H1 (cell line): ENCODE measurements around the gene PGLYRP4. TPM values are rescaled to one million over a fixed set of nuclear protein-coding genes. Genes with fewer than 3 reads are reported as not detected.

Experiments used
- CTCF ChIA-PET: fragments of 300-600 bp; sonication (Branson Sonifier 250); formaldehyde crosslinking; loops from one replicate; lab custom pipeline; 2021; ENCODE audit not compliant: partially characterized antibody; lab: Charles Lee
- POLR2A ChIA-PET: fragments of 300-600 bp; sonication (Branson Sonifier 250); formaldehyde crosslinking; loops from one replicate; lab custom pipeline; 2021; ENCODE audit warnings: inconsistent platforms; ENCODE audit not compliant: partially characterized antibody; lab: Charles Lee
- DNase-seq, 2 experiments: peaks; one replicate each; pipeline versions ENCODE4 v3.0.0 to v3.0.0-alpha.2; 2010 to 2022; ENCODE audit warnings: low spot score in 2 of 2, low read depth in 1 of 2, mixed read lengths in 1 of 2
- FAIRE-seq: peaks from 2 replicates; lab custom pipeline; 2011; peaks lifted over from hg19 to GRCh38; lab: Jason Lieb, UNC
- H2AFZ ChIP-seq: 2 replicates; pipeline ENCODE4 v1.8.1; 2012; ENCODE audit warnings: low read length, inconsistent platforms
- H2AK5ac ChIP-seq: 2 replicates; pipeline ENCODE4 v1.6.1; 2013; ENCODE audit warnings: low read depth, low read length
- H2BK120ac ChIP-seq: replicated peaks from 2 replicates; pipeline ENCODE3; 2013; ENCODE audit warnings: low read depth, low read length, inconsistent platforms
- H2BK12ac ChIP-seq: 2 replicates; pipeline ENCODE4 v1.6.1; 2013; ENCODE audit warnings: low read depth, low read length
- H2BK15ac ChIP-seq: 2 replicates; pipeline ENCODE4 v1.6.1; 2013; ENCODE audit warnings: low read length
- H2BK20ac ChIP-seq: 2 replicates; pipeline ENCODE4 v1.6.1; 2013; ENCODE audit warnings: low read length
- H2BK5ac ChIP-seq: 2 replicates; pipeline ENCODE4 v1.6.1; 2013; ENCODE audit warnings: low read depth, low read length
- H3K14ac ChIP-seq: 2 replicates; pipeline ENCODE4 v1.6.1; 2013; ENCODE audit warnings: inconsistent platforms; ENCODE audit not compliant: insufficient read length
- H3K18ac ChIP-seq: 2 replicates; pipeline ENCODE4 v1.6.1; 2013; ENCODE audit warnings: low read length; ENCODE audit errors: extremely low read depth
- H3K23ac ChIP-seq: 2 replicates; pipeline ENCODE4 v1.6.1; 2013; ENCODE audit warnings: inconsistent platforms; ENCODE audit not compliant: insufficient read length
- H3K23me2 ChIP-seq: 2 replicates; pipeline ENCODE4 v1.6.1; 2013; ENCODE audit warnings: low read depth, low read length
- H3K27ac ChIP-seq: 2 replicates; pipeline ENCODE4 v1.6.1; 2011; ENCODE audit warnings: low read depth, low read length, inconsistent platforms
- H3K27me3 ChIP-seq, 4 experiments: replicated peaks in 1 of 4; 1 replicate in 1 of 4; 2 replicates in 3 of 4; pipeline versions ENCODE4 v1.6.1 to v1.8.1; 2011 to 2013; ENCODE audit warnings: low read length in 3 of 4, mild to moderate bottlenecking in 3 of 4, inconsistent platforms in 2 of 4, mixed read lengths in 2 of 4, moderate library complexity in 1 of 4; ENCODE audit not compliant: control insufficient read depth in 3 of 4, insufficient read depth in 3 of 4; ENCODE audit errors: extremely low read depth in 1 of 4
- H3K36me3 ChIP-seq, 4 experiments: 2 replicates each; pipeline versions ENCODE4 v1.6.1 to v1.8.1; 2011 to 2013; ENCODE audit warnings: mild to moderate bottlenecking in 4 of 4, low read length in 3 of 4, moderate library complexity in 2 of 4, control low read depth in 1 of 4, inconsistent platforms in 1 of 4; ENCODE audit not compliant: insufficient read depth in 4 of 4, control insufficient read depth in 2 of 4
- H3K4ac ChIP-seq: replicated peaks from 2 replicates; pipeline ENCODE3; 2013; ENCODE audit warnings: low read length, low read depth, mixed read lengths, inconsistent platforms; ENCODE audit not compliant: insufficient read length
- H3K4me1 ChIP-seq, 4 experiments: replicated peaks in 1 of 4; 1 replicate in 1 of 4; 2 replicates in 3 of 4; pipeline versions ENCODE4 v1.6.1 to v1.8.1; 2011 to 2013; ENCODE audit warnings: low read length in 3 of 4, inconsistent platforms in 2 of 4, mixed read lengths in 1 of 4; ENCODE audit not compliant: insufficient read depth in 4 of 4, control insufficient read depth in 3 of 4
- H3K4me2 ChIP-seq, 2 experiments: 2 replicates each; pipeline versions ENCODE4 v1.6.1 to v1.8.1; 2011 to 2013; ENCODE audit warnings: low read depth in 2 of 2, low read length in 2 of 2, control low read depth in 1 of 2, inconsistent platforms in 1 of 2, mild to moderate bottlenecking in 1 of 2; ENCODE audit not compliant: insufficient read depth in 1 of 2
- H3K4me3 ChIP-seq, 4 experiments: fragments of 200-600, 300-600 bp in 1 of 4; sonication (generic), shearing (Covaris generic), sonication (Bioruptor Twin) in 1 of 4; 2 replicates each; pipeline versions ENCODE4 v1.5.1 to v1.8.1; 2011 to 2016; ENCODE audit warnings: low read length in 4 of 4, low read depth in 3 of 4, control low read depth in 2 of 4, inconsistent platforms in 2 of 4, mild to moderate bottlenecking in 2 of 4, mixed read lengths in 1 of 4, moderate library complexity in 1 of 4; ENCODE audit not compliant: insufficient read depth in 2 of 4; ENCODE audit errors: extremely low read depth in 1 of 4
- H3K56ac ChIP-seq: replicated peaks from 2 replicates; pipeline ENCODE3; 2013; ENCODE audit warnings: low read depth, mild to moderate bottlenecking, mixed read lengths, low read length, inconsistent platforms; ENCODE audit not compliant: insufficient read length
- H3K79me1 ChIP-seq: 2 replicates; pipeline ENCODE4 v1.6.1; 2013; ENCODE audit warnings: low read depth, low read length, control low read depth
- H3K79me2 ChIP-seq, 2 experiments: 2 replicates each; pipeline versions ENCODE4 v1.6.1 to v1.8.1; 2012 to 2013; ENCODE audit warnings: low read length in 2 of 2, mild to moderate bottlenecking in 2 of 2, inconsistent platforms in 1 of 2; ENCODE audit not compliant: insufficient read depth in 2 of 2, control insufficient read depth in 1 of 2
- H3K9ac ChIP-seq, 4 experiments: replicated peaks in 1 of 4; 1 replicate in 1 of 4; 2 replicates in 3 of 4; pipeline versions ENCODE4 v1.6.1 to v1.8.1; 2011 to 2013; ENCODE audit warnings: low read depth in 3 of 4, low read length in 3 of 4, control low read depth in 2 of 4, mild to moderate bottlenecking in 2 of 4, moderate library complexity in 2 of 4, inconsistent platforms in 1 of 4; ENCODE audit errors: extremely low read depth in 1 of 4
- H3K9me3 ChIP-seq, 2 experiments: 2 replicates each; pipeline versions ENCODE4 v1.6.1 to v1.8.1; 2012 to 2013; ENCODE audit warnings: mild to moderate bottlenecking in 2 of 2, moderate library complexity in 2 of 2, control low read depth in 1 of 2, inconsistent platforms in 1 of 2, low read depth in 1 of 2, low read length in 1 of 2, mixed read lengths in 1 of 2; ENCODE audit not compliant: insufficient read depth in 2 of 2
- H4K20me1 ChIP-seq, 2 experiments: replicated peaks in 1 of 2; 2 replicates each; pipeline versions ENCODE3 to v1.8.1; 2011 to 2013; ENCODE audit warnings: inconsistent platforms in 2 of 2, low read length in 2 of 2, mild to moderate bottlenecking in 1 of 2; ENCODE audit not compliant: insufficient read depth in 2 of 2, control insufficient read depth in 1 of 2
- H4K5ac ChIP-seq: 2 replicates; pipeline ENCODE4 v1.6.1; 2013; ENCODE audit warnings: low read length, low read depth, mixed read lengths, inconsistent platforms; ENCODE audit not compliant: insufficient read length
- H4K8ac ChIP-seq: 2 replicates; pipeline ENCODE4 v1.8.0; 2013; ENCODE audit warnings: mild to moderate bottlenecking, moderate library complexity, low read length, inconsistent platforms; ENCODE audit not compliant: insufficient read depth; ENCODE audit errors: extremely low read depth
- H4K91ac ChIP-seq: replicated peaks from 2 replicates; pipeline ENCODE3; 2013; ENCODE audit warnings: low read length, mixed read lengths, inconsistent platforms; ENCODE audit not compliant: insufficient read length
- BCL11A ChIP-seq, 2 experiments: IDR thresholded peaks; one replicate each; pipeline ENCODE4 v1.6.1; 2011; ENCODE audit warnings: low read depth in 2 of 2, low read length in 2 of 2, mild to moderate bottlenecking in 2 of 2
- BRCA1 ChIP-seq: IDR thresholded peaks from 2 replicates; pipeline ENCODE4 v1.6.1; 2012; ENCODE audit warnings: low read depth, low read length, improper control_type of control experiment
- FOSL1 ChIP-seq: IDR thresholded peaks from 2 replicates; pipeline ENCODE4 v1.6.1; 2011; ENCODE audit warnings: mild to moderate bottlenecking, low read depth, low read length, moderate library complexity; ENCODE audit not compliant: insufficient read depth
- POU5F1 ChIP-seq: IDR thresholded peaks from 2 replicates; pipeline ENCODE4 v1.6.1; 2011; ENCODE audit warnings: low read depth, mild to moderate bottlenecking, low read length, moderate library complexity
- SP1 ChIP-seq: IDR thresholded peaks from 2 replicates; pipeline ENCODE4 v1.6.1; 2011; ENCODE audit warnings: low read depth, low read length
- SP4 ChIP-seq: IDR thresholded peaks from 2 replicates; pipeline ENCODE4 v1.6.1; 2012; ENCODE audit warnings: low read length, inconsistent platforms
- TAF1 ChIP-seq: IDR thresholded peaks from 2 replicates; pipeline ENCODE4 v1.6.1; 2011; ENCODE audit warnings: mild to moderate bottlenecking, low read depth, low read length
- TEAD4 ChIP-seq: IDR thresholded peaks from 2 replicates; pipeline ENCODE4 v1.6.1; 2012; ENCODE audit warnings: low read depth, low read length, inconsistent platforms, mixed read lengths
- WGBS, 2 experiments: shearing (Covaris generic) in 1 of 2; methylation state at CpG; one replicate each; pipeline versions ENCODE4 v1.1.6 to v1.1.7; 2013 to 2015; ENCODE audit warnings: low lambda C conversion rate in 2 of 2, mixed read lengths in 2 of 2, inconsistent platforms in 1 of 2, low coverage in 1 of 2, missing lambda C conversion rate in 1 of 2; ENCODE audit not compliant: insufficient replicate concordance in 2 of 2, insufficient coverage in 1 of 2, insufficient read length in 1 of 2; ENCODE audit errors: extremely low coverage in 1 of 2, missing lambda C conversion rate in 1 of 2; 5-methylcytosine and 5-hydroxymethylcytosine counted together
- polyA plus RNA-seq, 7 experiments: library from polyadenylated mRNA; depleted of rRNA in 3 of 7; stranded (reverse) in 5 of 7; unstranded in 2 of 7; fragments of >200 nt in 5 of 7; fragments of 200-250 nt in 2 of 7; gene quantifications; 1 replicate in 5 of 7; 2 replicates in 1 of 7; 4 replicates in 1 of 7; pipeline versions ENCODE4 v1.2.1 to v1.2.3, GENCODE V29; 2011 to 2013; ENCODE audit warnings: missing spikeins in 2 of 7, mixed read lengths in 2 of 7
- total RNA-seq: library from RNA; stranded (reverse); fragmentation: NEBNext Ultra II Directional; extraction: Animal tissue kit (Norgen Biotek cat#: 25700); gene quantifications from 2 replicates; pipeline ENCODE4 v1.2.1, GENCODE V29; 2021

Gene PGLYRP4
- total and polyA plus RNA-seq, 2 of the 8 experiments (the other 6 are each of a cell fraction or from before 2014, with no cell fraction given), result not detected

DNA sequence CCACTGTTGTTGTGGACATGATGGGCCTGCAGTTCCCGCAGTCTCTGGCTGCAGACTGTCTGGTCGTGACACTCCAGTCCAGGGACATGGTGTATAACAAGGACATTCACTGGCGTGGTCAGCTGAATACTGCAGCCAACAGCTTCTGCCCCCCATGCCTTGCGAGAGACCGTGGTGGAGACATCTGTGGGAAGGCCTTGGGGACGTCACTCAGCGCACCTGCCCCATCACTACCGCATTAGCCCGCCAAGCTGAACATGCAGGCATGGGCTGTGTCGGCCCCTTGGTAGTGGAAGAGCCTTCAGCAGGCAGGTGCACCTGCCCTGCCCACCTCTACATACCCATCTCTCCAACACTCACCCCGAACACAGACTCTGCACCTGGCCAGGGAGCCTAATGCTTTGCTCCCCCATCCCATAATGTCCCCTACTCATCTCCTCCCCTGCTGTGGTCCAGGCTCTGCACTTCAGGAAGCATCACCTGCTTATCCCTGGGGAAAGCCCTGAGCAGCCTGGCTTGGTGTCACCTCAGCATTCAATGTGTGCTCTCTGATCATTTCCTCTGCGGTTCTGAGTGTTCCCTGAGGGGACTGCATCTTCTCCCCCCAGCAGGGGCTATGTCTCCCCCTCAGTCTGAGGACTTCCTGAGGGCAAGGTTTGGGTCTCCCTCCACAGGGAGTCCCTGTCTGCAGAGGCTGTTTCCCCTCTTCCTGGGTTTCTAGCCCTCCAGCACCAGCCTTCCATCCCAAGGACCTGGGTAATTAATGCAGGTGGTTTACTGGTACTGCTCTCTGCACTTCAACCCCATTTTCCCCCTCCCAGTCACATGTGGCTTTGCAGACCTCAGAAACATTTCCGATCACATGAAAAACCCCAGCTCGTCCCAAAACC, 3.2 kb downstream of the PGLYRP4 start:
- no peak overlapping the region for H3K9ac ChIP-seq
- no peak overlapping the region for H3K4me3 ChIP-seq
- no peak overlapping the region for H2BK20ac ChIP-seq
- H4K8ac ChIP-seq, result no peak overlapping the region
- peaks cover 0 to 2% (median 0%) of the 10 kb centered on the region in 4 experiments; a peak in 1 of 7 replicates for H3K27me3 ChIP-seq
- H4K20me1 ChIP-seq, result no peaks in the 10 kb centered on the region
- 90% methylated on average over 12 of the region's 14 CpGs; no CpG with 5 or more reads in 1 of the 2 experiments for WGBS, 2 experiments
- ChIA-PET POLR2A (interaction anchor here (0.6 kb wide), 1 partner anchor 303 kb away, joined by 3 read pairs; no protein-coding TSS in a partner anchor), CTCF (interaction anchor here (0.9 to 1.5 kb wide), 6 partner anchors 9 to 149 kb away, joined by 3 to 5 read pairs (median 4); partner anchors contain the start of gene PGLYRP3)
- no peak overlapping the region for H2BK15ac ChIP-seq
- H2AK5ac ChIP-seq, result no peak overlapping the region
- no peak overlapping the region for H4K5ac ChIP-seq
- H3K23me2 ChIP-seq, result no peaks in the 10 kb centered on the region
- H3K56ac ChIP-seq, result no peak overlapping the region
- no peak overlapping the region for H4K91ac ChIP-seq
- no peak overlapping the region for H2BK120ac ChIP-seq
- H3K79me1 ChIP-seq, result no peaks in the 10 kb centered on the region
- no peaks in the 10 kb centered on the region; a peak in 1 of 7 replicates for H3K4me1 ChIP-seq
- H2AFZ ChIP-seq, result no peak overlapping the region
- H3K23ac ChIP-seq, result no peak overlapping the region
- no peak overlapping the region for H3K27ac ChIP-seq
- no peak for FAIRE-seq
- H3K18ac ChIP-seq, result no peak overlapping the region
- H2BK5ac ChIP-seq, result no peak overlapping the region
- peak in 1 of 2 experiments; percentile 40 for DNase-seq
- no peak overlapping the region for H3K14ac ChIP-seq
- no peaks in the 10 kb centered on the region for H3K36me3 ChIP-seq
- H3K9me3 ChIP-seq, result no peaks in the 10 kb centered on the region
- no peak overlapping the region for H3K4ac ChIP-seq
- no peaks in the 10 kb centered on the region for H3K79me2 ChIP-seq
- no peak overlapping the region for H2BK12ac ChIP-seq
- no peak overlapping the region for H3K4me2 ChIP-seq
- TF ChIP-seq POU5F1, result no peak
- no peak for TF ChIP-seq SP4
- no peak for TF ChIP-seq BCL11A (IDR thresholded peaks at IDR 0.05; ENCODE audit: low read depth in 2 of 2, low read length in 2 of 2)
- TF ChIP-seq TAF1, result no peak
- no peak for TF ChIP-seq SP1
- no peak for TF ChIP-seq TEAD4
- no peak for TF ChIP-seq FOSL1
- no peak for TF ChIP-seq BRCA1
